Calu3 (cell line): ENCODE measurements around the gene RAP1GAP. TPM values are rescaled to one million over a fixed set of nuclear protein-coding genes. Genes with fewer than 3 reads are reported as not detected.
"Not testable (repeated sequence)": the region's sequence is repeated elsewhere in the genome, so short reads cannot be mapped to it uniquely, and the experiment has no call there.

Experiments
- BruUV-seq: library from RNA; stranded (reverse); fragments of 400-500 nt; replicated peaks from 2 replicates; lab custom pipeline; 2021; lab: Mats Ljungman, UMichigan
- CTCF ChIA-PET: fragments of 300-600 bp; sonication (Branson Sonifier 250); formaldehyde crosslinking; loops from one replicate; lab custom pipeline; 2022; ENCODE audit warnings: antibody characterized with exemption; lab: Charles Lee
- DNase-seq: peaks from one replicate; pipeline ENCODE4 v3.0.0; 2022
- H3K27ac Mint-ChIP-seq: one replicate; pipeline ENCODE4 v1.8.0; 2022; ENCODE audit warnings: mixed read lengths; ENCODE audit not compliant: unreplicated experiment
- H3K27me3 Mint-ChIP-seq: one replicate; pipeline ENCODE4 v1.8.0; 2022; ENCODE audit warnings: mixed read lengths; ENCODE audit not compliant: unreplicated experiment
- H3K36me3 Mint-ChIP-seq: one replicate; pipeline ENCODE4 v1.8.0; 2022; ENCODE audit warnings: mild to moderate bottlenecking, moderate library complexity, mixed read lengths; ENCODE audit not compliant: insufficient read depth, unreplicated experiment
- H3K4me1 Mint-ChIP-seq: one replicate; pipeline ENCODE4 v1.8.0; 2022; ENCODE audit warnings: mild to moderate bottlenecking, low read depth, mixed read lengths; ENCODE audit not compliant: unreplicated experiment
- H3K4me3 Mint-ChIP-seq: one replicate; pipeline ENCODE4 v1.8.0; 2022; ENCODE audit warnings: mild to moderate bottlenecking, low read depth, moderate library complexity, mixed read lengths; ENCODE audit not compliant: unreplicated experiment
- H3K9me3 Mint-ChIP-seq: one replicate; pipeline ENCODE4 v1.8.0; 2022; ENCODE audit warnings: low read depth, mixed read lengths; ENCODE audit not compliant: unreplicated experiment
- CTCF ChIP-seq: fragments of 200-600 bp; IDR thresholded peaks from one replicate; pipeline ENCODE4 v1.8.0; 2022; ENCODE audit warnings: antibody characterized with exemption; ENCODE audit not compliant: unreplicated experiment
- intact Hi-C: fragments of 100-400 bp; cut with micrococcal nuclease; formaldehyde crosslinking; loops from one replicate; pipeline ENCODE4 v1.10.0; 2022; ENCODE audit not compliant: unreplicated experiment
- total RNA-seq: library from RNA; stranded (reverse); gene quantifications from 2 replicates; pipeline ENCODE4 v1.2.3, GENCODE V29; 2022

The RAP1GAP gene
- total RNA-seq, 1 experiment from 2014 or later, result 23.8 TPM

DNA sequence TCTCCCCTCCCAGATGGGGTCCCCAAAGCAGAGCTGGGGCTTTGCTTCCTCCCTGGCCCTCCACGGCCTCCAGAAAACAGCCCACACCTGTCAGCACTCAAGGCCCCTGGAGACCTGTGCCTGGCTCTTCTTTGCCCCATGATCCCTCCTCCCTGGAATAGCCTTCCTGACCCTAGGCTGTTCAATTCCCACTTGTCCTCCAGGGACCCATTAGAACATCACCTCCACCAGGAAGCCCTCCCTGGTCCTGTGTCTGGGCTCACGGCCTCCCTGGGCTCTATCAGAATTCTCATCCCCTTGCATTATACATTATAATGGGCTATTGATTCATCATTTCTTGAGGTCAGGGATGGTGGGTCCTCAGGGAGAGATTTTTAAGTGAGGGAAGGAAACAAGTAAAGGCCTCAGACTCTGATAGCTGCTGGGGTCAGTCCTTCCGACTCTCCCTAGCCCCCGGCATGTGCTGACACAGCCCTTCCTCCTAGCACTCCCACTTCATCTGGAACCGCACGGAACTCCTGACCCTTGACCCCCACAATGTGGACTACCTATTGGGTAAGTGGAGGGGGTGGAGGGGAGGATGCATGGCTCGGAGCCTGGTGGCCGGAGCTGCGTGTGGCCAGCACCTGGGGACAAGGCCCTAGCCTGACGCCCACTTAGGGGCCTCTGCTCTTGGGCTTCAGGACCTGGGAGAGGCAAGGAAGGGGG, 99.2 kb downstream of the RAP1GAP start:
- no peak for DNase-seq
- TF ChIP-seq CTCF, result no peak
- Mint-ChIP-seq H3K36me3 (no peaks in the 10 kb centered on the region), H3K4me3 (no peak overlapping the region), H3K27ac (no peak overlapping the region), H3K27me3 (peaks cover 16% of the 10 kb centered on the region), H3K9me3 (no peaks in the 10 kb centered on the region), H3K4me1 (no peaks in the 10 kb centered on the region)
- CTCF ChIA-PET, result no interaction called here
- intact Hi-C loops, result no loop called here
- BruUV-seq, result no TSS peak

GRCh38 chr1:21568809-21569385, 100.3 kb downstream of the RAP1GAP start:
- no peak for DNase-seq
- CTCF ChIA-PET, result no interaction called here
- Mint-ChIP-seq H3K27ac (no peak overlapping the region), H3K27me3 (peaks cover 16% of the 10 kb centered on the region), H3K4me1 (no peaks in the 10 kb centered on the region), H3K36me3 (no peaks in the 10 kb centered on the region), H3K9me3 (no peaks in the 10 kb centered on the region), H3K4me3 (no peak overlapping the region)
- no peak for TF ChIP-seq CTCF
- BruUV-seq, result no TSS peak
- intact Hi-C loops, result no loop called here

DNA sequence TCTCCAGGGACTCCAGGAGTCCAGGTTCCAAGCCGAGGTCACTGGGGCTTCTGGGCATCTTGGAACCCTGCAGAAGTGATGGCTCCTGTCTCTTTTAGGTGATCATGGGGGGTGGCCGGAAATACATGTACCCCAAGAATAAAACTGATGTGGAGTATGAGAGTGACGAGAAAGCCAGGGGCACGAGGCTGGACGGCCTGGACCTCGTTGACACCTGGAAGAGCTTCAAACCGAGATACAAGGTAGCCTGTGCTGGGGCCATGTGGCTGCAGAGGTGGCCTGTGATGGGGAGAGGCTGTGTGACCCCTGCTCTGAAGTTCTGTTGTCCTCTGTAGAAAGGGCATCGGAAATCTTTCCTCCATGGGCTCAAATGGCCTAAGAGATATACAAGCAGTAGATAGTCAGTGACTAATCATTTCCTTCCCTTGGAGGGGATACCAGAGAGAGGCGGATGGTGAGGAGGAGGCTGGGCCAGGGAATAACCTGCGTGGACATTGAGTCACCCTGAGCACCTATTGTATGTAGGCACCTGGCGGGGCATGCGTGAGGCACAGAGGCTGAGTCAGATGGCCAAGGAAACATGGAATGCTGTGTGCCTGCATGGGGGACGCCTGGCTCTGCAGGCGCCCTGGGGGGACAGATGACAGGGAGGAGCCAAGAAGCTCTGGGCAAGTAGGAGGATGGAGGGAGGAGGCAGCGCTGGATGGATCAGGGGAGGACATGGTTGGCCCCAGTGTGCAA, 101.0 kb downstream of the RAP1GAP start:
- no peak for DNase-seq
- H3K4me1 Mint-ChIP-seq, result no peaks in the 10 kb centered on the region
- H3K9me3 Mint-ChIP-seq, result no peaks in the 10 kb centered on the region
- H3K27me3 Mint-ChIP-seq, result peaks cover 16% of the 10 kb centered on the region
- intact Hi-C loops, result no loop called here
- no peak overlapping the region for H3K4me3 Mint-ChIP-seq
- BruUV-seq, result no TSS peak
- TF ChIP-seq CTCF, result no peak
- CTCF ChIA-PET, result no interaction called here
- no peaks in the 10 kb centered on the region for H3K36me3 Mint-ChIP-seq
- H3K27ac Mint-ChIP-seq, result no peak overlapping the region

GRCh38 chr1:21567241-21568005, 101.7 kb downstream of the RAP1GAP start:
- no peak overlapping the region for H3K27ac Mint-ChIP-seq
- H3K36me3 Mint-ChIP-seq, result no peaks in the 10 kb centered on the region
- H3K4me1 Mint-ChIP-seq, result no peaks in the 10 kb centered on the region
- no peak for TF ChIP-seq CTCF
- CTCF ChIA-PET, result no interaction called here
- no peaks in the 10 kb centered on the region for H3K9me3 Mint-ChIP-seq
- DNase-seq, result no peak
- H3K4me3 Mint-ChIP-seq, result no peak overlapping the region
- H3K27me3 Mint-ChIP-seq, result peaks cover 16% of the 10 kb centered on the region
- no TSS peak for BruUV-seq
- intact Hi-C loops, result no loop called here

DNA sequence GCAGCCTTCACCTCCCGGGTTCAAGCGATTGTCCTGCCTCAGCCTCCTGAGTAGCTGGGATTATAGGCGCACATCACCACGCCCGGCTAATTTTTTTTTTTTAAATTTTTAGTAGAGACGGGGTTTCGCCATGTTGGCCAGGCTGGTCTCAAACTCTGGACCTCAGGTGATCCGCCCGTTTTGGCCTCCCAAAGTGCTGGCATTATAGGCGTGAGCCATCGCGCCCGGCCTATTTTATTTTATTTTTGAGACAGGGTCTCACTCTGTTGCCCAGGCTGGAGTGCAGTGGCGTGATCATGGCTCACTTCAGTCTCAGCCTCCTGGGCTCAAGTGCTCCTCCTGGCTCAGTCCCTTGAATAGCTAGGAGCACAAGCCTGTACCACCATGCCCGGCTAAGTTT, 102.8 kb downstream of the RAP1GAP start:
- CTCF ChIA-PET, intact Hi-C loops, BruUV-seq, H3K4me1 Mint-ChIP-seq, H3K27ac Mint-ChIP-seq, H3K36me3 Mint-ChIP-seq, DNase-seq, H3K9me3 Mint-ChIP-seq, H3K4me3 Mint-ChIP-seq: not testable (repeated sequence)
- H3K27me3 Mint-ChIP-seq, result peaks cover 16% of the 10 kb centered on the region
